Mucosa of descending colon (tissue), 3 donors: ENCODE results near the gene MAGEA9B. TPM values are rescaled to one million over a fixed set of nuclear protein-coding genes. Genes with fewer than 3 reads are reported as not detected.
A peak's percentile ranks its signal among the peaks of the same experiment; 100 is the strongest.
"Not testable (repeated sequence)": the region's sequence is repeated elsewhere in the genome, so short reads cannot be mapped to it uniquely, and the experiment has no call there.

Experiments used
- ATAC-seq: fragments of 200-7000 bp; cut with Tn5 transposase; one replicate; pipeline ENCODE4 v1.9.1; 2020; ENCODE audit warnings: mild to moderate bottlenecking, moderate library complexity
- DNase-seq, 3 donors: peaks; one replicate each; pipeline ENCODE4 v3.0.0-alpha.2; 2020
- H3K36me3 ChIP-seq: fragments of 200-600 bp; one replicate; pipeline ENCODE4 v1.8.0; 2021; ENCODE audit warnings: low read depth, mild to moderate bottlenecking
- H3K4me1 ChIP-seq: fragments of 200-600 bp; one replicate; pipeline ENCODE4 v1.8.0; 2021; ENCODE audit warnings: low read depth, mild to moderate bottlenecking
- H3K4me3 ChIP-seq: fragments of 200-600 bp; one replicate; pipeline ENCODE4 v1.8.0; 2021; ENCODE audit warnings: mild to moderate bottlenecking
- H3K9me3 ChIP-seq: fragments of 200-600 bp; one replicate; pipeline ENCODE4 v1.8.0; 2021; ENCODE audit warnings: mild to moderate bottlenecking
- intact Hi-C, 2 donors: fragments of 100-400 bp; cut with DNase I in 1 of 2; cut with micrococcal nuclease in 1 of 2; formaldehyde crosslinking; loops; one replicate each; pipeline versions ENCODE4 v1.11.0 to v1.11.1; 2022; cut with DNase I, micrococcal nuclease
- total RNA-seq, 3 donors: library from RNA; stranded (reverse); fragmentation: NEBNext Ultra II Directional in 2 of 3; extraction: Animal tissue kit (Norgen Biotek cat#: 25700) in 2 of 3; gene quantifications; one replicate each; pipeline versions ENCODE4 v1.2.1 to v1.2.4, GENCODE V29; 2021 to 2023
- TF ChIP-seq, protein P1 (sequence below): fragments of 200-600 bp; IDR thresholded peaks from one replicate; pipeline ENCODE4 v1.8.0; 2022; ENCODE audit warnings: antibody characterized with exemption, mild to moderate bottlenecking
- donor health status: DM: no; HTN: no; CAD: no; lungs with moderate emphysema.
- donor health status: DM: no; HTN: no; CAD: no.
- donor health status: DM: no; HTN: yes; CAD: no.

The MAGEA9B gene
- total RNA-seq, 3 donors from 2014 or later, result not detected

DNA sequence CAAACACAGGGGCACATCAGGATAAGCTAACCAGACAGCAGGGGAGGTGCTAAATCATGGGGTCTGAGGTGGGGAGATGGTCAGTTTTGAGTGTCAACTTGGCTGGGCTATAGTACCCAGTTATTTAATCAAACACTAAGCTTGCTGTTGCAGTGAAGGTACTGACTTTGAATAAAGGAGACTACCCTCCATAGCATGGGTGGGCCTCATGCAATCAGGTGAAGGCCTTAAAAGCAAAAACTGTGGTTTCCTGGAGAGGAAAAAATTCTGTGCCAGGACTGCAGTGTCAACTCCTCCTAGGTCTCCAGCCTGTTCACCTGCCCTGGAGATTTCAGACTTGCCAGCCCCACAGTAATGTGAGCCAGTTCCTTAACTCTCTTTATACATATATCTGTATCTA is 20.4 kb upstream of the MAGEA9B start:
- intact Hi-C loops, result no loop called here
- TF ChIP-seq, protein P1, sequence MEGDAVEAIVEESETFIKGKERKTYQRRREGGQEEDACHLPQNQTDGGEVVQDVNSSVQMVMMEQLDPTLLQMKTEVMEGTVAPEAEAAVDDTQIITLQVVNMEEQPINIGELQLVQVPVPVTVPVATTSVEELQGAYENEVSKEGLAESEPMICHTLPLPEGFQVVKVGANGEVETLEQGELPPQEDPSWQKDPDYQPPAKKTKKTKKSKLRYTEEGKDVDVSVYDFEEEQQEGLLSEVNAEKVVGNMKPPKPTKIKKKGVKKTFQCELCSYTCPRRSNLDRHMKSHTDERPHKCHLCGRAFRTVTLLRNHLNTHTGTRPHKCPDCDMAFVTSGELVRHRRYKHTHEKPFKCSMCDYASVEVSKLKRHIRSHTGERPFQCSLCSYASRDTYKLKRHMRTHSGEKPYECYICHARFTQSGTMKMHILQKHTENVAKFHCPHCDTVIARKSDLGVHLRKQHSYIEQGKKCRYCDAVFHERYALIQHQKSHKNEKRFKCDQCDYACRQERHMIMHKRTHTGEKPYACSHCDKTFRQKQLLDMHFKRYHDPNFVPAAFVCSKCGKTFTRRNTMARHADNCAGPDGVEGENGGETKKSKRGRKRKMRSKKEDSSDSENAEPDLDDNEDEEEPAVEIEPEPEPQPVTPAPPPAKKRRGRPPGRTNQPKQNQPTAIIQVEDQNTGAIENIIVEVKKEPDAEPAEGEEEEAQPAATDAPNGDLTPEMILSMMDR, result no peak
- H3K36me3 ChIP-seq, result no peaks in the 10 kb centered on the region
- H3K9me3 ChIP-seq, result no peaks in the 10 kb centered on the region
- no peak for ATAC-seq
- no peak overlapping the region for H3K4me3 ChIP-seq
- H3K4me1 ChIP-seq, result no peaks in the 10 kb centered on the region
- no peak for DNase-seq

DNA sequence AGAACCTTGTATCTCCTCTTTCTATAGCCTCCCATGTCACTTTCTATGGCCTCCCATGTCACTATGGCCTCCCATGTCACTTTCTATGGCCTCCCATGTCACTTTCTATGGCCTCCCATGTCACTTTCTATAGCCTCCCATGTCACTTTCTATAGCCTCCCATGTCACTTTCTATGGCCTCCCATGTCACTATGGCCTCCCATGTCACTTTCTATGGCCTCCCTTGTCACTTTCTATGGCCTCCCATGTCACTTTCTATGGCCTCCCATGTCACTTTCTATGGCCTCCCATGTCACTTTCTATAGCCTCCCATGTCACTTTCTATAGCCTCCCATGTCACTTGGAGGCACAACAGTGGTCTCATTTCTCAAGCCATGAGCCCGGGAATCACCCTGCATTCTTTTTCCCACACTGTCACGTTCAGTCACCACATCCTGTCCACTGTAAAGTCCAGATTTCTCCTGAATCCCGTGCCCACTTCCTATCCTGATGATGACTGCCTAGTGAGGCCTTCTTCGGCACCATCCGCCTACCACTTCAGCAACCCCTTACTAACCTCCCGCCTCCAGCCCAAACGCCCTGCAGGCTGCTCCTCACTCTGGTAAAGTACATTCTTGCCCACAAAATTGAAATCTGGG is 18.1 kb upstream of the MAGEA9B start:
- H3K36me3 ChIP-seq, H3K4me1 ChIP-seq, H3K4me3 ChIP-seq, ATAC-seq, H3K9me3 ChIP-seq, DNase-seq, intact Hi-C loops: not testable (repeated sequence)

DNA sequence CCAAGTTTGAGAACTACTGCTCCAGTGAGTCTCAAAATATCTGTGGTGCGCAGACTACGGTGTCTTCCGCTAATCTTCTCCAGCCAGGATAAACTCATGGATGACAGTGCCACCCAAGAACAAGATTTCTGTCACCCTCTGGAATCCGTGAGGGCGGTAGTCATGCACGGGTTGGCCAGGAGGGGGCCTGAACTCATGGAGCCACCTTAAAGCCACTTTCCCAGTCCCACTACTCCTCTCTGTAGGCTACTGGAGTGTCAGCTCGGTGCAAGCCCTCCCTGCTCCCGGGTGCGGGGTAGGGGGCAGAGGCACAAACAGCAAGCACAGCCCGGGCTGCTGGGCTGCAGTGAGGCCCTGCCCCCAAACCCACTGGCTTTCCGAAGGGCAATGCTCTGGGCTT is 11.3 kb upstream of the MAGEA9B start:
- H3K4me3 ChIP-seq, DNase-seq, H3K4me1 ChIP-seq, H3K36me3 ChIP-seq, ATAC-seq, H3K9me3 ChIP-seq, intact Hi-C loops: not testable (repeated sequence)

DNA sequence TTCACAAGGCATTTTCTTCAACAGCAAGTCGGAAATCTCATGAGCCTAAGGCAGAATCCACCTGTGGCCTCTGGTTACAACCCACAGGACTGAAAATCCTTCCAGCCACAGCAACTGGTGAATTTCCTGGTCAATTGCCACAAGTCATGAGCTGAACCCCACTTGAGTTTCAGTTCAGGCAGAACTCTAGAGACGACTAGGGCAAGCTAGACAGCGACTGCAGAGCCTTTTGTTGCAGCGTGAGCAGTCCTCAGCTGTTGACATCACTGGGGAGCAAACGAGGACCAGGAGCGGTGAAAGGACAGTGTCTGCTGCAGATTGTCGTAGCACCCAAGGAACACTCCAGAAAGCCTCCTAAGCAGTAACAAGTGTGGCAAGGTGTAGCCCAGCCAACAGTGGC is 8.7 kb upstream of the MAGEA9B start:
- H3K9me3 ChIP-seq, ATAC-seq, H3K4me3 ChIP-seq, H3K4me1 ChIP-seq, DNase-seq, H3K36me3 ChIP-seq, intact Hi-C loops: not testable (repeated sequence)

DNA sequence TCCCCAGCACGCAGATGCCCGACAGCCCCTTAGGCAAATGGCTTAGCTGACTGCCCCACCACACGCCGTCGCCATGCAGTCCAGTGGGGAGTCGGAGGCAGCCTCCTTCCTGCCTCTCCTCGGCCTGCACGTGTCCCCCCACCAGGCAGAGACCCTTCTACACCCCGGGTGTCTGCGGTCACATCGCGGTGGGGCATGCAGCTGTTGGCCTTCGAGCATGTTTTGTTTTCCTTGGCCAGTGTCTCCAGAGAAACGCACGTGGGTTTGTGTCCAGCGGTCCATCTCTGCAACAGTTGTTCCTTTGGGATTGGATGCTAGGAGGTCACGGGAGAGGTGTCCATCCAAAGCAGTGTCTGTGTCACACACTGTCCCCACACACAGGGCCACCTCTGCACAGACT is 8.0 kb upstream of the MAGEA9B start, which contains the start of gene HSFX2:
TSS of gene HSFX2 (minus strand) at position 101 of the 400 bp plus-strand sequence. CDS start 614 bp downstream, outside the sequence.
- H3K4me3 ChIP-seq, intact Hi-C loops, ATAC-seq, H3K4me1 ChIP-seq, DNase-seq, H3K9me3 ChIP-seq, H3K36me3 ChIP-seq: not testable (repeated sequence)

DNA sequence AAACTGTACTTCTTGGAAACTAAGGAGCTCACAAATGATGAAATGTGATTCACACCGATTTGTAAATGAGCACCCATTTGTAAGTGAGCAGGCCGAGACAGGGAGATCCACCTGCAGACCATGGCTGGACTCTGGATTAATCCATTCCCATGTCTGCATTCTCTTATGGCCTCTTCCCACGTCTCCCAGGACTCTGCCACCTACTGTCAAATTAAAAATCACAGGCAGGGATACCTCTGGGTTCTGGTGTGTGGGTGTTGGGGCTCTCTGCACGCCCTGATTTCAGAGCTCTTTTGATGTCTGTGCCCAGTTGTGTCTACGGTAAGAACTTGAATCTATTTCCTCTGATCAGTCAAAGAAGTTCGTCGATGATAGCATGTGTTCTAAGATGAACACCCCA is 3.7 kb upstream of the MAGEA9B start:
- H3K9me3 ChIP-seq, H3K4me1 ChIP-seq, intact Hi-C loops, H3K4me3 ChIP-seq, ATAC-seq, H3K36me3 ChIP-seq, DNase-seq: not testable (repeated sequence)

DNA sequence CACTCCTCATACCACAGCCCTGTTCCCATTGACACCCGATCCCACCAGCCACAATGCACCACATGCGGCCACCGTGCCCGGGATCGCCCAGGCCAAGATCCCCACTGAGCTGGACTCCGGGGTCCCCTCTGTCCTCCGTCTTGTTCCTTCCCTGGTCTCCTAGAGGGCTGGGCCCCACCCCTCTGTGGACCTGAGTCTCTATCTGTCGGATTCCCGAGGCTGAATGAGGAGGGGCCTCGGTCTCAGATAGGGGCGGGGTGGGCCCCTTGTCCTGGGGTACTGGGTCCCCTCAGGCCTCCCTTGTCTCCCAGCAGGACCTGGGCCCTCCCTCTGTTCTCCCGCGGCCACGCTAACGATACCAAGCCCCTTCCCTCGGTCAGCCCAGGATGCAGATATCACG is 1.6 kb downstream of the MAGEA9B start:
- H3K36me3 ChIP-seq, H3K4me1 ChIP-seq, DNase-seq, H3K9me3 ChIP-seq, H3K4me3 ChIP-seq, intact Hi-C loops, ATAC-seq: not testable (repeated sequence)

DNA sequence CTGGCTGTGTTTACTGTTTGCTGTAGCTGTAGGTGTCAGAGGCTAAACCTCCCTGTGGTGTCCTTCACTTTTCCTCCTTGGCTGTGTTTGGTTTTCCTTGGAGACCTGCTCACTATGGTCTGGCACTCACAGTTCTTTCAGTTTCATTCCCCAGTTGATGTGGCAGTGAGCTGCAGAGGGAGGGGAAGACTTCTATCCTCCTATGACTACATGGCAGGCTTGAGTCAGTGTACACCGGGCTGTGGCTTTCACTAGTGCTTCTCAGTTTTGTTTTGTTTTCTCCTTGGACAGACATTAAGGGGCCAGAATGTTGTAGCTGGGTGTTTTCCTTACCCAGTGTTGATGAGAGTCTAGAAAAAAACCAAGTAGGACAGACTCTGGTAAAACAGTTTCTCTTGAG is 13.8 kb downstream of the MAGEA9B start:
- H3K4me3 ChIP-seq, H3K9me3 ChIP-seq, intact Hi-C loops, DNase-seq, H3K36me3 ChIP-seq, H3K4me1 ChIP-seq: not testable (repeated sequence)
- ATAC-seq, result peak; percentile 85

DNA sequence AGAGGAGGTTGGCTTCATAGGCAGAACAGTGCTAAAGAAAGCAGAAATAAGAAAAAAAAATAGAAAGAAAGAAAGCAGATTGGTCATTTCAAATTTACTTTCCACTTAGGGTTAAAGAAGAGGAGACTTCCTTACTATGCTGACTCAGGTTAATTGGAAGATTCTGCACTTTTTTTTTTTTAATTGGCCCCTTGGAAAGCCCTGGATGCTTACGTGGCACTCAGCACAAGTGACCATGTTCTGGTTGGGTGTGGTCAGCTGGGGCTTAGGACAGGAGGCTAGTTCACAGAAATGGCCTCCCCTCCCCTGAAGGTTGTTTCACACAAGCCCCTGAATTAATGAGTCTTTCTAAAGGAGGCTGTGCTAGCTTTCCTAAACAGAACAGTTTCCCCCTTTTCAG is 14.5 kb downstream of the MAGEA9B start:
- Histone ChIP-seq H3K4me3 (no peak overlapping the region), H3K36me3 (no peaks in the 10 kb centered on the region), H3K9me3 (no peaks in the 10 kb centered on the region), H3K4me1 (no peaks in the 10 kb centered on the region)
- DNase-seq, result no peak
- TF ChIP-seq, protein P1, result no peak
- peak; percentile 13 for ATAC-seq
- intact Hi-C loops, result no loop called here
